ENCODE data around the gene PLA2G12B.
"Not testable (repeated sequence)": the region's sequence is repeated elsewhere in the genome, so short reads cannot be mapped to it uniquely, and the experiment has no call there.

The PLA2G12B gene

GRCh38 chr10:72935361-72935760 lies 19.2 kb downstream of the PLA2G12B start:
- DNase-seq (ENCODE audit: low spot score), result no peak

GRCh38 chr10:72932259-72933015 lies 22.2 kb downstream of the PLA2G12B start:
- DNase-seq (ENCODE audit: low spot score), result no peak

- DNase-seq (ENCODE audit: low spot score), result no peak
Observed at GRCh38 chr10:72930276-72930675, 24.3 kb downstream of the PLA2G12B start.

- DNase-seq (ENCODE audit: low spot score), result no peak
Observed at GRCh38 chr10:72928798-72929197, 25.8 kb downstream of the PLA2G12B start.

GRCh38 chr10:72927485-72927884 lies 27.1 kb downstream of the PLA2G12B start:
- no peak for DNase-seq (ENCODE audit: low spot score)

GRCh38 chr10:72925951-72926465 lies 28.6 kb downstream of the PLA2G12B start:
- DNase-seq (ENCODE audit: low spot score), result no peak

- no peak for DNase-seq (ENCODE audit: low spot score)
Observed at GRCh38 chr10:72924351-72924750, 30.3 kb downstream of the PLA2G12B start.

- not testable (repeated sequence) for DNase-seq (ENCODE audit: low spot score)
Observed at GRCh38 chr10:72921147-72921683, 33.4 kb downstream of the PLA2G12B start.

- no peak for DNase-seq (ENCODE audit: low spot score)
Observed at GRCh38 chr10:72918352-72918751, 36.3 kb downstream of the PLA2G12B start.

GRCh38 chr10:72917803-72918332 lies 36.7 kb downstream of the PLA2G12B start:
- DNase-seq (ENCODE audit: low spot score), result not testable (repeated sequence)

- DNase-seq (ENCODE audit: low spot score), result not testable (repeated sequence)
Observed at GRCh38 chr10:72917201-72917600, 37.4 kb downstream of the PLA2G12B start.

GRCh38 chr10:72913287-72913686 lies 41.3 kb downstream of the PLA2G12B start:
- no peak for DNase-seq (ENCODE audit: low spot score)

GRCh38 chr10:72912736-72913135 lies 41.9 kb downstream of the PLA2G12B start:
- DNase-seq (ENCODE audit: low spot score), result no peak

GRCh38 chr10:72911758-72912157 lies 42.8 kb downstream of the PLA2G12B start:
- DNase-seq (ENCODE audit: low spot score), result no peak

GRCh38 chr10:72910705-72911104 lies 43.9 kb downstream of the PLA2G12B start:
- no peak for DNase-seq (ENCODE audit: low spot score)

GRCh38 chr10:72906446-72906845 lies 48.2 kb downstream of the PLA2G12B start:
- DNase-seq (ENCODE audit: low spot score), result no peak

GRCh38 chr10:72904806-72905205 lies 49.8 kb downstream of the PLA2G12B start:
- DNase-seq (ENCODE audit: low spot score), result no peak

- not testable (repeated sequence) for DNase-seq (ENCODE audit: low spot score)
Observed at GRCh38 chr10:72903941-72904446, 50.6 kb downstream of the PLA2G12B start.

GRCh38 chr10:72899545-72899944 lies 55.1 kb downstream of the PLA2G12B start:
- no peak for DNase-seq (ENCODE audit: low spot score)

- DNase-seq (ENCODE audit: low spot score), result no peak
Observed at GRCh38 chr10:72898616-72899015, 56.0 kb downstream of the PLA2G12B start.

GRCh38 chr10:72895236-72895850 lies 59.3 kb downstream of the PLA2G12B start:
- DNase-seq (ENCODE audit: low spot score), result no peak

GRCh38 chr10:72893136-72893798 lies 61.3 kb downstream of the PLA2G12B start, which contains the start of gene OIT3:
OIT3 (plus strand) TSS chr10:72893739; CDS start chr10:72893799, 60 bp downstream.
- no peak for DNase-seq (ENCODE audit: low spot score)
